Measurements from ENCODE around the gene ALDOA. TPM values are rescaled to one million over a fixed set of nuclear protein-coding genes. Genes with fewer than 3 reads are reported as not detected.

ALDOA gene
- total and polyA plus RNA-seq, 10 of the 15 experiments (the other 5 are each of a cell fraction or from before 2014, with no cell fraction given), result 218 to 2,339 (median 1,095) TPM

GRCh38 chr16:30024451-30024850 is 41.1 kb upstream of the ALDOA start:
- Histone ChIP-seq H3K79me2 (ENCODE audit: control insufficient read depth, insufficient read depth, low read length) (no peaks in the 10 kb centered on the region), H3K9me3 (replicated peaks; ENCODE audit: control insufficient read depth, insufficient read depth, low read length) (no peaks in the 10 kb centered on the region), H3K9ac (ENCODE audit: control insufficient read depth, insufficient read depth, low read length) (no peak overlapping the region), H4K20me1 (ENCODE audit: control insufficient read depth, insufficient read depth) (no peaks in the 10 kb centered on the region; the same call in 1 of the 2 replicates), H2AFZ (ENCODE audit: control insufficient read depth, low read depth, low read length) (no peak overlapping the region), H3K4me1 (ENCODE audit: control insufficient read depth, insufficient read depth, low read length) (0 out of 2 replicates have a peak, but pooled peaks cover 2% of the 10 kb centered on the region), H3K36me3 (ENCODE audit: control insufficient read depth in 2 of 2, insufficient read depth in 2 of 2, low read length in 1 of 2) (no peaks in the 10 kb centered on the region), H3K4me3 (no peak overlapping the region), H3K27me3 (replicated peaks in 1 of 2; ENCODE audit: control insufficient read depth in 2 of 2, insufficient read depth in 2 of 2, low read length in 1 of 2) (peaks cover 3 to 6% of the 10 kb centered on the region in 2 experiments; a peak in 3 of 4 replicates), H3K4me2 (ENCODE audit: control insufficient read depth, insufficient read depth) (no peak overlapping the region), H3K27ac (ENCODE audit: control insufficient read depth, insufficient read depth) (no peak overlapping the region)
- ATAC-seq (no peak), DNase-seq (ENCODE audit: low read depth, low spot score) (no peak), FAIRE-seq (no peak)
- BruUV-seq (replicated peaks), result no TSS peak
- ChIA-PET CTCF (interaction anchor here (1.0 kb wide), 1 partner anchor 8 kb away, joined by 3 read pairs; no protein-coding TSS in a partner anchor), RAD21 (ENCODE audit: unreplicated experiment) (no interaction called here), SMC1A (ENCODE audit: uncharacterized antibody, unreplicated experiment) (no interaction called here), POLR2A (no interaction called here)
- no peak for TF ChIP-seq RAD51 (IDR thresholded peaks at IDR 0.05)
- WGBS (ENCODE audit: insufficient coverage, insufficient replicate concordance, low lambda C conversion rate, missing lambda C conversion rate), result 16% methylated on average over 16 of the region's 16 CpGs
- in situ Hi-C loops (cut with MboI), result loop anchor here (25.0 kb wide), 1 partner anchor 912 kb away; no protein-coding TSS in a partner anchor
- intact Hi-C loops (cut with micrococcal nuclease; ENCODE audit: unreplicated experiment), result loop anchor here (5.0 to 10.0 kb wide), 3 partner anchors 120 to 322 kb away; partner anchors contain the start of genes ASPHD1 and PAGR1

DNA sequence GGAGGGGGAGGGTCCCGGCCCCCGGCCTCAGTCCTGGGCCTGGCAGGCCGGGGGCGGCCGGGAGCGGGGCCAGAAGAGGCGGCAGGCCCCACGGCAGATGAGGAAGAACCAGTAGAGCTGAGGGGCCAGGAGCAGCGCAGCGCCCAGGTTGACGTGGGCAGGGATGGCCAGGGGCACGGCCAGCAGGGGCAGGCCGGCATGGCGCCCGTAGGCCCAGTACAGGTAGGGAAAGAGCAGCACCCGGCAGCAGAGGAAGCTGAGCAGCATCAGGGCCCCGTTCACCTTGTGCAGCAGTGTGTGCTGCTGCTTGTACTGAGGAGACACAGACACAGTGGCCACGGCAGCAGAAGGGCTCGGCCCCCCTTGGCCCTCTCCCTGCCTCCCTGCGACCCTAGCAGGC is 40.4 kb upstream of the ALDOA start:
- Histone ChIP-seq H2AFZ (ENCODE audit: control insufficient read depth, low read depth, low read length) (no peak overlapping the region), H3K9me3 (replicated peaks; ENCODE audit: control insufficient read depth, insufficient read depth, low read length) (no peaks in the 10 kb centered on the region), H3K9ac (ENCODE audit: control insufficient read depth, insufficient read depth, low read length) (no peak overlapping the region), H3K4me1 (ENCODE audit: control insufficient read depth, insufficient read depth, low read length) (0 out of 2 replicates have a peak, but pooled peaks cover 2% of the 10 kb centered on the region), H3K4me3 (no peak overlapping the region), H3K4me2 (ENCODE audit: control insufficient read depth, insufficient read depth) (no peak overlapping the region), H3K79me2 (ENCODE audit: control insufficient read depth, insufficient read depth, low read length) (no peaks in the 10 kb centered on the region), H3K27me3 (replicated peaks in 1 of 2; ENCODE audit: control insufficient read depth in 2 of 2, insufficient read depth in 2 of 2, low read length in 1 of 2) (peaks cover 3 to 9% of the 10 kb centered on the region in 2 experiments; a peak in 3 of 4 replicates), H3K36me3 (ENCODE audit: control insufficient read depth in 2 of 2, insufficient read depth in 2 of 2, low read length in 1 of 2) (no peaks in the 10 kb centered on the region), H3K27ac (ENCODE audit: control insufficient read depth, insufficient read depth) (no peak overlapping the region), H4K20me1 (ENCODE audit: control insufficient read depth, insufficient read depth) (no peaks in the 10 kb centered on the region; the same call in 1 of the 2 replicates)
- POLR2A ChIA-PET, result no interaction called here
- WGBS (ENCODE audit: insufficient coverage, insufficient replicate concordance, low lambda C conversion rate, missing lambda C conversion rate), result 22% methylated on average over 20 of the region's 20 CpGs
- SMC1A ChIA-PET (ENCODE audit: uncharacterized antibody, unreplicated experiment), result no interaction called here
- intact Hi-C loops (cut with micrococcal nuclease; ENCODE audit: unreplicated experiment) (loop anchor here (10.0 kb wide), 1 partner anchor 120 kb away; the partner anchor contains the start of gene ASPHD1), in situ Hi-C loops (cut with MboI) (loop anchor here (5.0 kb wide), 1 partner anchor 328 kb away; no protein-coding TSS in a partner anchor)
- ATAC-seq (no peak), FAIRE-seq (no peak), DNase-seq (ENCODE audit: low read depth, low spot score) (no peak)
- BruUV-seq (replicated peaks), result no TSS peak
- CTCF ChIA-PET, result interaction anchor here (1.0 kb wide), 1 partner anchor 7 kb away, joined by 3 read pairs; no protein-coding TSS in a partner anchor
- RAD21 ChIA-PET (ENCODE audit: unreplicated experiment), result no interaction called here
- TF ChIP-seq, protein P1, sequence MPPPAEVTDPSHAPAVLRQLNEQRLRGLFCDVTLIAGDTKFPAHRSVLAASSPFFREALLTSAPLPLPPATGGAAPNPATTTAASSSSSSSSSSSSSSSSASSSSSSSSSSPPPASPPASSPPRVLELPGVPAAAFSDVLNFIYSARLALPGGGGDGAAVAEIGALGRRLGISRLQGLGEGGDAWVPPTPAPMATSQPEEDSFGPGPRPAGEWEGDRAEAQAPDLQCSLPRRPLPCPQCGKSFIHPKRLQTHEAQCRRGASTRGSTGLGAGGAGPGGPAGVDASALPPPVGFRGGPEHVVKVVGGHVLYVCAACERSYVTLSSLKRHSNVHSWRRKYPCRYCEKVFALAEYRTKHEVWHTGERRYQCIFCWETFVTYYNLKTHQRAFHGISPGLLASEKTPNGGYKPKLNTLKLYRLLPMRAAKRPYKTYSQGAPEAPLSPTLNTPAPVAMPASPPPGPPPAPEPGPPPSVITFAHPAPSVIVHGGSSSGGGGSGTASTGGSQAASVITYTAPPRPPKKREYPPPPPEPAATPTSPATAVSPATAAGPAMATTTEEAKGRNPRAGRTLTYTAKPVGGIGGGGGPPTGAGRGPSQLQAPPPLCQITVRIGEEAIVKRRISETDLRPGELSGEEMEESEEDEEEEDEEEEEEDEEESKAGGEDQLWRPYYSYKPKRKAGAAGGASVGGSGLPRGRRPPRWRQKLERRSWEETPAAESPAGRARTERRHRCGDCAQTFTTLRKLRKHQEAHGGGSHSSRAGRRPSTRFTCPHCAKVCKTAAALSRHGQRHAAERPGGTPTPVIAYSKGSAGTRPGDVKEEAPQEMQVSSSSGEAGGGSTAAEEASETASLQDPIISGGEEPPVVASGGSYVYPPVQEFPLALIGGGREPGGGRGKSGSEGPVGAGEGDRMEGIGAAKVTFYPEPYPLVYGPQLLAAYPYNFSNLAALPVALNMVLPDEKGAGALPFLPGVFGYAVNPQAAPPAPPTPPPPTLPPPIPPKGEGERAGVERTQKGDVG (CRISPR knock-in tag; IDR thresholded peaks at IDR 0.05), result no peak
- TF ChIP-seq RUNX3 (IDR thresholded peaks at IDR 0.05; ENCODE audit: low read length) (no peak), MYC (IDR thresholded peaks at IDR 0.05; ENCODE audit: insufficient read depth, insufficient read length, insufficient replicate concordance, low read length, severe bottlenecking) (no peak), RAD21 (IDR thresholded peaks at IDR 0.05; ENCODE audit: insufficient read depth, low read depth, low read length) (no peak), HSF1 (IDR thresholded peaks at IDR 0.05; ENCODE audit: low read depth, low read length) (no peak), SUZ12 (IDR thresholded peaks at IDR 0.05; ENCODE audit: unreplicated experiment) (no peak), PKNOX1 (IDR thresholded peaks at IDR 0.05) (no peak), MTA2 (IDR thresholded peaks at IDR 0.05; ENCODE audit: low read depth) (no peak)

Data from GM12878 (cell line).